ENCODE measurements around the gene STARD5.

The STARD5 gene

DNA sequence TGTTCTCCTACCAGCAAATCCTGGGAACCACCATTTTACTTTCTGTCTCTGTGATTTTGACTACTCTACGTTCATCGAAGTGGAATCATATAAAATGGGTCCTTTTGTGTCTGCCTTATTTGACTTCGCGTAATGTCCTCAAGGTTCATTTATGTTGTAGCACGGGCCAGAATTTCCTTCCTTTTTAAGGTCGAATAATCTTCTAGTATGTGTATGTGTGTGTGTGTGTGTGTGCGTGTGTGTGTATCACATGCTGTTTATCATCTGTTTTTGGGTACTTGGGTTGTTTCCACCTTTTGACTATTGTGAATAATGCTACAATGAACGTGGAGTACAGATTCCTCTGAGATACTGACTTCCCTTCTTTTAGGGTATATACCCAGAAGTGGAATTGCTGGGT is 35.3 kb downstream of the STARD5 start:
- no peak overlapping the region for H3K9ac ChIP-seq (ENCODE audit: low read depth, low read length, poor library complexity, severe bottlenecking)
- no peaks in the 10 kb centered on the region for H3K9me3 ChIP-seq (ENCODE audit: insufficient read depth, low read depth, low read length)
- H3K4me1 ChIP-seq (ENCODE audit: insufficient read depth, low read length, poor library complexity, severe bottlenecking), result peaks cover 60% of the 10 kb centered on the region
- no peaks in the 10 kb centered on the region for H3K36me3 ChIP-seq (ENCODE audit: insufficient read depth, low read length)
- H3F3A ChIP-seq (ENCODE audit: low read depth), result peaks cover 4% of the 10 kb centered on the region; the same call in 1 of the 2 replicates
- no peaks in the 10 kb centered on the region for H3K27me3 ChIP-seq (ENCODE audit: insufficient read depth, low read length, poor library complexity, severe bottlenecking)
- H3K4me3 ChIP-seq (ENCODE audit: low read length, poor library complexity, severe bottlenecking), result no peak overlapping the region
- no peak overlapping the region for H3K4me2 ChIP-seq (ENCODE audit: low read depth, low read length, poor library complexity, severe bottlenecking)
- no peaks in the 10 kb centered on the region for H3K79me2 ChIP-seq (ENCODE audit: insufficient read depth, low read length)
- no peaks in the 10 kb centered on the region for H3K9me2 ChIP-seq (replicated peaks; ENCODE audit: low read depth, low read length)
- no peak overlapping the region for H2AFZ ChIP-seq (ENCODE audit: low read length)
- H4K20me1 ChIP-seq (ENCODE audit: insufficient read depth, low read length, poor library complexity, severe bottlenecking), result no peaks in the 10 kb centered on the region
- no peak for TF ChIP-seq EZH2phosphoT487 (IDR thresholded peaks at IDR 0.05; ENCODE audit: borderline replicate concordance)
- TF ChIP-seq, protein P1, sequence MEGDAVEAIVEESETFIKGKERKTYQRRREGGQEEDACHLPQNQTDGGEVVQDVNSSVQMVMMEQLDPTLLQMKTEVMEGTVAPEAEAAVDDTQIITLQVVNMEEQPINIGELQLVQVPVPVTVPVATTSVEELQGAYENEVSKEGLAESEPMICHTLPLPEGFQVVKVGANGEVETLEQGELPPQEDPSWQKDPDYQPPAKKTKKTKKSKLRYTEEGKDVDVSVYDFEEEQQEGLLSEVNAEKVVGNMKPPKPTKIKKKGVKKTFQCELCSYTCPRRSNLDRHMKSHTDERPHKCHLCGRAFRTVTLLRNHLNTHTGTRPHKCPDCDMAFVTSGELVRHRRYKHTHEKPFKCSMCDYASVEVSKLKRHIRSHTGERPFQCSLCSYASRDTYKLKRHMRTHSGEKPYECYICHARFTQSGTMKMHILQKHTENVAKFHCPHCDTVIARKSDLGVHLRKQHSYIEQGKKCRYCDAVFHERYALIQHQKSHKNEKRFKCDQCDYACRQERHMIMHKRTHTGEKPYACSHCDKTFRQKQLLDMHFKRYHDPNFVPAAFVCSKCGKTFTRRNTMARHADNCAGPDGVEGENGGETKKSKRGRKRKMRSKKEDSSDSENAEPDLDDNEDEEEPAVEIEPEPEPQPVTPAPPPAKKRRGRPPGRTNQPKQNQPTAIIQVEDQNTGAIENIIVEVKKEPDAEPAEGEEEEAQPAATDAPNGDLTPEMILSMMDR (conservative IDR thresholded peaks at IDR 0.05; ENCODE audit: low read length), result no peak

DNA sequence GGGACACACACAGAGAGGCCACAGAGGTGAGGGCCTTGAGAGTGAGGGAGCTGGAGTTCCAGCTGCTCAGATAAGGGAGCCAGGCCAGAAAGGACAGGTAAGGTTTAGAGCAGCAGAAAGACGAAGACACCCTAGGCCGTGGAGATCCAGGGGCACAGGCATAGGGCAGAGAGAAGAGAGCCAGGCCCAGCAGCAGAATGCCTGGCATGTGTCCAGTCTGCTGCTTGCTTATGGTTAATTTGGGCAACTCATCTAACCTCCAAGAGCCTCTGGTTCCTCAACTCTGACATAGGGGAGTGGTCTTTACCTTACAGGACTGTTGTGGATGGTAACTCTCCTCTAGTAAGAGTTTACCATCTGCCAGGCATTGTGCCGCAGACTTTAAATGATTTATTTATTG is 35.9 kb downstream of the STARD5 start:
- Histone ChIP-seq H3K27me3 (ENCODE audit: insufficient read depth, low read length, poor library complexity, severe bottlenecking) (no peaks in the 10 kb centered on the region), H2AFZ (ENCODE audit: low read length) (no peak overlapping the region), H3K4me1 (ENCODE audit: insufficient read depth, low read length, poor library complexity, severe bottlenecking) (peaks cover 55% of the 10 kb centered on the region), H3K4me2 (ENCODE audit: low read depth, low read length, poor library complexity, severe bottlenecking) (no peak overlapping the region), H3K9me3 (ENCODE audit: insufficient read depth, low read depth, low read length) (no peaks in the 10 kb centered on the region), H3K9me2 (replicated peaks; ENCODE audit: low read depth, low read length) (no peaks in the 10 kb centered on the region), H3K79me2 (ENCODE audit: insufficient read depth, low read length) (no peaks in the 10 kb centered on the region), H3K9ac (ENCODE audit: low read depth, low read length, poor library complexity, severe bottlenecking) (no peak overlapping the region), H4K20me1 (ENCODE audit: insufficient read depth, low read length, poor library complexity, severe bottlenecking) (no peaks in the 10 kb centered on the region), H3F3A (ENCODE audit: low read depth) (0 out of 2 replicates have a peak, but pooled peaks cover under 1% of the 10 kb centered on the region), H3K4me3 (ENCODE audit: low read length, poor library complexity, severe bottlenecking) (no peak overlapping the region), H3K36me3 (ENCODE audit: insufficient read depth, low read length) (no peaks in the 10 kb centered on the region)
- TF ChIP-seq EZH2phosphoT487 (IDR thresholded peaks at IDR 0.05; ENCODE audit: borderline replicate concordance), result no peak
- TF ChIP-seq, protein P1 (conservative IDR thresholded peaks at IDR 0.05; ENCODE audit: low read length), result no peak

DNA sequence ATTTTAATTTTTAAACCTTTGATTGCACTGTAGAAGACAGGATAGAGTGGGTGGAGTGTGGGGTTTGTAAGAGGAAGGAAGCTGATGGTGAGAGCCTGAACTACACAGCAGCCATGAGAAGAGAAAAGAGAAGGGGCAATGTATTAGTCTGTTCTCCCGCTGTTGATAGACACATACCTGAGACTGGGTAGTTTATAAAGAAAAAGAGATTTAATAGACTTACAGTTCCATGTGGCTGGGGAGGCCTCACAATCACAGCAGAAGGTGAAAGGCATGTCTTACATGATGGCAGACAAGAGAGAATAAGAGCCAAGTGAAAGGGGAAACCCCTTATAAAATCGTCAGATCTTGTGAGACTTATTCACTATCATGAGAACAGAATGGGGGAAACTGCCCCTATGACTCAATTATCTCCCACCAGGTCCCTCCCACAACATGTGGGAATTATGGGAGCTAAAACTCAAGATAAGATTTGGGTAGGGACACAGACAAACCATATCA is 37.3 kb downstream of the STARD5 start:
- Histone ChIP-seq H3K9ac (ENCODE audit: low read depth, low read length, poor library complexity, severe bottlenecking) (peak overlapping the region; percentile 7), H3K9me3 (ENCODE audit: insufficient read depth, low read depth, low read length) (no peaks in the 10 kb centered on the region), H3K4me2 (ENCODE audit: low read depth, low read length, poor library complexity, severe bottlenecking) (peak overlapping the region; percentile 47), H3K36me3 (ENCODE audit: insufficient read depth, low read length) (no peaks in the 10 kb centered on the region), H3K79me2 (ENCODE audit: insufficient read depth, low read length) (no peaks in the 10 kb centered on the region), H2AFZ (ENCODE audit: low read length) (peak overlapping the region; percentile 80), H3K9me2 (replicated peaks; ENCODE audit: low read depth, low read length) (no peaks in the 10 kb centered on the region), H3F3A (ENCODE audit: low read depth) (no peaks in the 10 kb centered on the region), H3K4me1 (ENCODE audit: insufficient read depth, low read length, poor library complexity, severe bottlenecking) (peaks cover 41% of the 10 kb centered on the region), H3K27me3 (ENCODE audit: insufficient read depth, low read length, poor library complexity, severe bottlenecking) (no peaks in the 10 kb centered on the region), H3K4me3 (ENCODE audit: low read length, poor library complexity, severe bottlenecking) (peak overlapping the region; percentile 9), H4K20me1 (ENCODE audit: insufficient read depth, low read length, poor library complexity, severe bottlenecking) (no peaks in the 10 kb centered on the region)
- TF ChIP-seq, protein P1 (conservative IDR thresholded peaks at IDR 0.05; ENCODE audit: low read length), result no peak
- TF ChIP-seq EZH2phosphoT487 (IDR thresholded peaks at IDR 0.05; ENCODE audit: borderline replicate concordance), result no peak
